GM19468 (cell line): Measurements from ENCODE around the gene EEFSEC.

Experiments used
- ATAC-seq: cut with Tn5 transposase; IDR thresholded peaks from one replicate; pipeline ENCODE4 v1.9.1; 2021; ENCODE audit warnings: mild to moderate bottlenecking, moderate library complexity, moderate number of reproducible peaks; ENCODE audit not compliant: unreplicated experiment; ENCODE audit errors: extremely low read depth

The EEFSEC gene, protein sequence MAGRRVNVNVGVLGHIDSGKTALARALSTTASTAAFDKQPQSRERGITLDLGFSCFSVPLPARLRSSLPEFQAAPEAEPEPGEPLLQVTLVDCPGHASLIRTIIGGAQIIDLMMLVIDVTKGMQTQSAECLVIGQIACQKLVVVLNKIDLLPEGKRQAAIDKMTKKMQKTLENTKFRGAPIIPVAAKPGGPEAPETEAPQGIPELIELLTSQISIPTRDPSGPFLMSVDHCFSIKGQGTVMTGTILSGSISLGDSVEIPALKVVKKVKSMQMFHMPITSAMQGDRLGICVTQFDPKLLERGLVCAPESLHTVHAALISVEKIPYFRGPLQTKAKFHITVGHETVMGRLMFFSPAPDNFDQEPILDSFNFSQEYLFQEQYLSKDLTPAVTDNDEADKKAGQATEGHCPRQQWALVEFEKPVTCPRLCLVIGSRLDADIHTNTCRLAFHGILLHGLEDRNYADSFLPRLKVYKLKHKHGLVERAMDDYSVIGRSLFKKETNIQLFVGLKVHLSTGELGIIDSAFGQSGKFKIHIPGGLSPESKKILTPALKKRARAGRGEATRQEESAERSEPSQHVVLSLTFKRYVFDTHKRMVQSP

DNA sequence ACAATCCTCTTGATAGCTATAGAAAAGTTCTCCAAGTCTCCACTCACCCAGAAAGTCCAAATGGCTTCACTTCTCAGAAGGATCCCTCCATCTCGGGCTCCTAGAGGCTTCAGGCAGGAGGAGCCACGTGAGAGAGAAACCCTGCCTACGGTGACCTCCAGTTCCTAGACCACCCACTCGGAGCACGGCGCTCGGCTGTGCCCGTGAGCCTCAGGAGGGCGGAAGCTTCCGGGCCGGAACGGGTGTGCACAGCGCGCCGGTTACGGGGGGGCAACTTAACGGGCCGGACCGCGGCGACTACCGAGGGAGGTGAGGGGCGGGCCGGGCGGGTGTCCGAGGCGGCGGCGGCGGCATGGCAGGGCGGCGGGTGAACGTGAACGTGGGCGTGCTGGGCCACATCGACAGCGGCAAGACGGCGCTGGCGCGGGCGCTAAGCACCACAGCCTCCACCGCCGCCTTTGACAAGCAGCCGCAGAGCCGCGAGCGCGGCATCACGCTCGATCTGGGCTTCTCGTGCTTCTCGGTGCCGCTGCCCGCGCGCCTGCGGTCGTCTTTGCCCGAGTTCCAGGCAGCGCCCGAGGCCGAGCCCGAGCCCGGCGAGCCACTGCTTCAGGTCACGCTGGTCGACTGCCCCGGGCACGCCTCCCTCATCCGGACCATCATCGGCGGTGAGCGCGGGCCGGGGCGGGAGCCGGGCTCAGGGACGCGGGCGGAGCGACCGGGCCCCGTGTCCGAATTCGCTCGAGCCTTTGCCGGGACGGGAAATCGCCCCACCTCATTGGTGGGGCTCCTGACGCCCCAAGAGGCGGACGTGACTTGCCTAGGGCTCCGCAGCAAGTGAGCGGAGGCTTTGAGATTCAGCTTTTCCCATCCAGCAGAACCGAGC is at the start of gene EEFSEC:
Gene EEFSEC, plus strand, starts transcription at position 326 of the 886 bp plus-strand sequence. Its CDS starts 27 bp downstream, at position 353.
- ATAC-seq, result peak; percentile 33

DNA sequence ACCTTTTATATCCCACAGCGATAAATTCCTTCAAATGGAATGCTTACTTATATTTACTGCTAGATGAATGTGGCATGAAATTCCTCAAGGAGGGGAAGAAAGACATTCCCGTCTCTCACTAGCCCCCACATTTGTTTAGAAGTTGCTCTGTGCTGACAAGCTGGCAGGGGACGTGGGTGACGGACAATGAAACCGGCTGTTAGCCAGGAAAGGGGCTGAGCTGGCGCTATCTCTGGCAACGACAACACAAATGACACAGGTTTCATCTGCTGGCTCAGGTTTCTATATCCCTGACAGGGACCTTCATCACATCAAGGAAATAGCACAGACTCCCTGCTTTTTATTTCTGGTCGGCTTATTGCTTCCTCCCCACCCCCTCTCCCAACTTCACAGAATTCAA is 45.4 kb upstream of the EEFSEC start:
- ATAC-seq, result no peak

DNA sequence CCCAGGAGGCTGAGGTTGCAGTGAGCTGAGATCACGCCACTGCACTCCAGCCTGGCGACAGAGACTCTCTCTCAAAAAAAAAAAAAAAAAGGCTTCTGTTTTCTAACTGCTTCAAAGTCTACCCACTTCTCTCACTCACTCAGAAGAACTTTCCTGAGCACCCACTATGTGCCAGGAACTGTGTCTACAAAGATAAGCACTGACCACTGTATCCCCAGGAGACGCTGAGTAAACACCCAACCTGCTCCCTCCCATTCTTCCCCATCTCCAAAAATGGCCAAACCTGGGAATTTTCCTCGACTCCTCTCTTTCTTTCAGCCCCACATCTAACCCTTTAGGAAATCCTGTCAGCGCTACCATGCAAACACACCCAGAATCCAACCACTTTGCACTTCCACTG is 42.1 kb upstream of the EEFSEC start:
- ATAC-seq, result no peak

DNA sequence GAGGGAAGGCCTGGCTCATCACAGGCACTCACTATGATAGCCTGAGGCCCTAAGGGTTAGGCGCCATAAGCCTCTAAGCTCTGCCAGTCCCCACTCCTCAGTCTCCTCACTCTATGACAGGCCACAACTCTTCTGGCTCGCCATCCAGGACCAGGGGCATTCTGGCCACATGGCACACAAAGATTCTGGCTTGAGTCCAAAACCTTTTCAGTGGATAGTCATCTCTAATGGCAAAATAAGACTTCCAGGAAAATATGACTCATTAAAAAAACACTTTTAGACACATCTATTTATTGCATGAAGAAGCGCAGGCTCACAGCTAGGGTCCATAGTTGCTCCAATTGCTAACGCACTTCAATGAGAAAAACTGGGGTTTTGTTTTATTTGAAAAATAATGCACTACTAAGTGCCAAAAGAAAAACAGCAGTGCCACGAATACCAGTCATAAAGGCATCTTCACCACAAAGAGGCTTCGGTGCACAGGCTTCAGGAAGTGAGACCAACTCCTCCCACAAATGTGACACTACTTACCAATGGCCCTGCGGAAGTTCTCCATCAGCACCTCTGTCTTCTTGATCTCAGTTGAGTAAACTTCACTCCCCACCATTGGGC is 40.8 kb upstream of the EEFSEC start:
- no peak for ATAC-seq

DNA sequence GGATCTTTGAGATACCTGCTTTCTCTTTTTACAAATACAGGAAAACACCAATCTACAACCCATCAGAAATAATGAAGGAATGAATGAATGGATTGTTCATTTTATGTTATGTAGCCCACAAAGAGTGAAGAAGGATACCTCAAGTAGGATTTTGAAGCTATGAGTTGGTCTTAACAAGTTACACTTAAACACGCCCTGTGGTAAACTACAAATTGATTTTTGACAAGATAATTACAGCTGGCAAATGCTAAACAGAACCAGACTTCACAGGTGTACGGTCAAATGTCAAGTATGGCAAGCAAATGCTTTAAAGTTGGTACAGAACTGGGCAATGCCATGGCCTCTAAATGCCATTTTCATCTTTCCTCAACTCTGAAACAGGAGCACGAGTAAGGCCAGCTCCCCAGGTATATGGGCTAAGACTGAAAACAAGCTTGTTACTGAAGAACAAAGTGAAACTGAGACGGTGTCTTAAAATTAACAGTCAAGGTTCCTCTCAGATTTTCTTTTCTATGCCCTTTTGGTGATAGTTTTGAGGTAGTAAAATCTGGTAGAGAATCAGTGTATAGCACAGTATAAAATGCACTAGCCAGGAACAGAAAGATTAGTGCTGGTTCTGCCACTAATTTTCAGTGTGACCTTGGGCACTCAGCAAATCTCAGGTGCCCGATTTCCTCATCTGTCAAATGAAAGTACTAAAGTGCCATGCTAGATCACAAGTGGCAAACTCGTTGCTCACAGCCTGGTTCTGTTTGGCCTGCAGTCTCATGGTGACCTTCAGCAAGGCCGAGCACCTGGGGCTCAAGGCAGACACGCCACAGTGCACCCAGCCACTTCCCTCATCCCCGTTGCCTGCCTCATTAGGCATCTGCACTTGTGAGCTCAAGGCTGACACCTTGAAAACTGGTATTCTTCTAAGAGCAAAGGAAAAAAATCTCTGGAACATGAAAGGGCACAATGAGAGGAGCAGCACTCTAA is 39.2 kb upstream of the EEFSEC start:
- ATAC-seq, result no peak

DNA sequence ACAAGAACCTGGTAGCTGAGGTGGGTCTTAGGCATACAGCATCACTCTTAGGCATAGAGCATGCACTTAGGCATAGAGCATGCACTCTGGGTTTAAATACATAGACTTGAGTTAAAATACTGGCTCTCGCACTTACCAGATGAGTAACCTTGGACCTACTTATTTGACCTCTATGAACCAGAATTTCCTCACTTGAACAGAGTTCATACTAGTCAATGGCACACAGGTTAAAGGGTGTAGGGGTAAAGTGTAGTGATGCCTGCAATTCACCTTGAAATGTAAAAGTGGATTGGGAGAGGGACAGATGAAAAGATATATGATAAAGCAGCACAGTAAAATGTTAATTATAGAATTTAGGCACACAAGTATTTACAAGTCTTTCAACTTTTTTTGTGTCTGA is 31.3 kb upstream of the EEFSEC start:
- no peak for ATAC-seq

DNA sequence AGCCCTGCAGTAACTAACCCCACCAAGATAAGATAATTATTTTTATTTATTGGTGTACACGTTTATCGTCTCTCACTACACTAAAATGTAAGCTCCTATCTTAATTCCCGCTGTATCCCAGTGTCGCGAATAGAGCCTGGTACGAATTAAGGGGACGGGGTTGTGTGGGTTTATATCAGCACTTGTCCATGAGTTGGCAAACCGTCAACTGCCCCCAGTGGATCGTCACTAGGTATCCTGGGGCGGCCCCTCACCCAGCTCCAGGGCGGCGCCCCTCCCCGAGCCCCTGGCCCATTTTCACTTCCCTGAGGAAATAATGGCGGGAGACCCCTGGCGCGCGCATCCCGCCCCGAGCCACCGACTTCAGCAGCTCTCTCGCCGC is 30.1 kb upstream of the EEFSEC start:
- ATAC-seq, result no peak

DNA sequence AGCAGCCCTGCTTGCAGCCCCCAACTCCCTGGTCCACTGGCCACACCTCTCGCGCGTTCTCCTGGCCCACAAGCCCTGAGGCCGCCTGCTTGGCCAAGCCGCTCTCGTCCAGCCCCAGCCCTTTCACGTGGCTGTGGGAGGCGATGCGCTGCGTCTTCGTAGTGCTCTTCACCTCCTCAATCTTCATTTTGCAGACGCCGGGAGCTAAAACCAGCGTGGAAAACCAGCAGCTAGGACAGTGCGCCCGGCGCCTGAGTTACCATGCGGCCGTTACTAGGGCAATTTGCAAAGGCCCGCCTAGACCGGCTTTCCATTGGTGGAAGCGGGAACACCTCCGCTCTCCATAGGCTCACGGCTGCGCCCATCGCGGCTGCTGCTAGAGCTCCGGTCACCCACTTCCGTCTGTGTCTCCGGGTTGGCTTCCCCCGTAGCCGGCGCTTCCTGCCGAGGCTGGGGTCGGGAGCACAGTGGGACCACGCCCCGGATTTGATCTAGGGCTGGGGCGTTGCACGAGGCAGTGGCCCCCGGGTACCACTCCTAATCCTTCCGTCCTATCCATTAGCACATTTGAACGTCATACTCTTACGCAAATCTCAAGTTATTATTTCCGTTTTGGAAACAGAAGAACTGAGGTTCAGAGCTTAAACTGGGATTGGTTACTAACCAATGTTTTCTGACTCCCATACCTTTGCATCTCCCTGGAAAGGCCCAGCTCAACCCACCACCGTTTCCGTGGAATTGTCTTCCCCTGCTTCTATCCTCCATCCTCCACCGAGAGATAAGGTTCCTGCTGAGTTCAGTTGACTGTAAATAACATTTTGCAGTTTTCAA is 29.5 kb upstream of the EEFSEC start, which contains the start of gene RUVBL1:
Gene RUVBL1, minus strand, starts transcription at position 275 of the 831 bp plus-strand sequence. Its CDS starts 88 bp downstream, at position 187.
- peak; percentile 93 for ATAC-seq

DNA sequence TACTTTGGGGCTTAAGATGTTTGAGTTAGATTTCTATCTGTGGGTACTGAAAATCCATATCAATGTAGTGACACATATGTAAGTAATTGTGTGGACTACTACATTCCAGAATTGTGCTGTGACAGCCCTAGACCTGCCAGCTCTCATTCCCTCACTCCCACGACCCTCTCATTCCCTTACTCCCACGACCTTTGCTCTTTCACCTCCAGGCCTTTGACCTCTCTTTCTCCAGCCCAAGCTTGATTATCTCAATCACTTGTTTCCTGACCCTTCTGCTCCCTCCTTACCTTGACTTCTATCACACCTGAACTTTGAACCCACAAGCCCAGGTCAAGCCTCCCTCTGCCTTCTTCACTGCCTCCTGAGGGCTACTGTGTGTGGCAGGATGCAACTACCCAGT is 26.0 kb upstream of the EEFSEC start:
- ATAC-seq, result no peak

DNA sequence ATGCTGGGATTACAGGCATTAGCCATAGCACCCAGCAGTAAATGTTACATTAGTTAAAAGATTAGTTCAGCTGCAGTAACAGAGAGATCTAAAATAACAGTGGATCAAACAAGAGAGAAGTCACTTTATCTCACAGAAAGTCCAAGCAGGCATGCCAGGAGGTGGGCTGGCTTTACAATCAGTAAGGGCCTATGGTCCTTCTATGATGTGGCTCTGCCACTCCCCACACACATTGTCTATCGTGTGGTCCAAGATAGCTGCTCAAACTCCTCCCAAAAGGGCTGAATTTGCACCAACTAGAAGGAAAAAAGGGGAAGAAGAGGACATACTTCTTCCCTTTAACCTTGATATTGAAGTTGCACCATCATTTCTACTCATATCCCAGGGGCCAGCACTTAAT is 25.0 kb upstream of the EEFSEC start:
- ATAC-seq, result no peak

DNA sequence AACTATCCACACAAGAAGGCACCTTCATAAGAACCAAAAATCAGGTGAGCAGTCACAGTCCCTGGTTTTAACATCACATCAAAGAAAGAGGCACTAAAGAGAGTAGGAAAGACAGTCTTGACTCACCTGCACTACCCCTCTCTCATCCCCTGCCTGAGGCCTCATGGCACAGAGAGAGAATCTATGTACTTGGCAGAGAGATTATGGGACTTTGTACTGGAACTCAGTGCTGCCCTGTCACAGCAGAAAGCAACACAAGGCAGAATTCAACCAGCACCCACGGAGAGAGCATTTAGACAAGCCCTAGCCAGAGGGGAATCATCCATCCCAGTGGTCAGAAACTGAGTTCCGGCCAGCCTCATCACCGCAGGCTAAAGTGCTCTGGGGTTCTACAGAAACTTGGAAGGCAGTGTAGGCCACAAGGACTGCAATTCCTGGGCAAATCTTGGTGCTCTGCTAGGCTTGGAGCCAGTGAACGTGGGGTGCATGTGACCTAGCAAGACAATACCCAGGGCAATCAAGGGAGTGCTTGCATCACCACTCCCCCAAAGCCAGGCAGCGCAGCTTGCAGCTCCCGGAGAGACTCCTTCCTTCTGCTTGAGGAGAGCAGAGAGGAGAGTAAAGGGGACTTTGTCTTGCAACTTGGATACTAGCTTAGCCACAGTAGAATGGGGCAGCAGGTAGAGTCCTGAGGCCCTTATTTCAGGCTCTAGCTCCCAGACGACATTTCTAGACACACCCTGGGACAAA is 21.2 kb upstream of the EEFSEC start:
- no peak for ATAC-seq

DNA sequence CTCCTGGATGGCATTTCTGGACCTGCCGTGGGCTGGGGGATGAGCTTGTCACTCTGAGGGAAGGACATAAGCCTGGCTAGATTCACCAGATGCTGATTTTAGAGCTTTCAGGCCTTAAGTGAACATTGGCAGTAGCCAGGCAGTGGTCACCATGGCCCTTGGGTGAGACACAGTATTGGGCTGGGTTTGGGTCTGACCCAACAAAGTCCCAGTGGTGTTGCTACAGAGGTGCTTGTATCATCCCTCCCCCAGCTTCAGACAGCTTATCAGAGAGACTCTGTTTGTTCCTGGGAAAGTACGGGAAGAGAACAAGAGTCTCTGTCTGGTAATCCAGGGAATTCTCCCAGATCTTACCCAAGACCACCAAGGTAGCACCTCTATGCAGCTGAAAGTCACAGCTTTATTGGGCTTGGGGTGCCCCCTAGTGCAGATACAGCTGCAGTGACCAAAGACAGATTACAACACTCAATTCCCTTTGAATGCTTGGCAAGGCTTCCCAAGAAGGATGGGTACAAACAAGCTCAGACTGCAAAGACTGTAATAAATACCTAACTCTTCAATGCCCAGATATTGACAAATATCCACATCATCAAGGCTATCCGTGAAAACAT is 19.9 kb upstream of the EEFSEC start:
- no peak for ATAC-seq

DNA sequence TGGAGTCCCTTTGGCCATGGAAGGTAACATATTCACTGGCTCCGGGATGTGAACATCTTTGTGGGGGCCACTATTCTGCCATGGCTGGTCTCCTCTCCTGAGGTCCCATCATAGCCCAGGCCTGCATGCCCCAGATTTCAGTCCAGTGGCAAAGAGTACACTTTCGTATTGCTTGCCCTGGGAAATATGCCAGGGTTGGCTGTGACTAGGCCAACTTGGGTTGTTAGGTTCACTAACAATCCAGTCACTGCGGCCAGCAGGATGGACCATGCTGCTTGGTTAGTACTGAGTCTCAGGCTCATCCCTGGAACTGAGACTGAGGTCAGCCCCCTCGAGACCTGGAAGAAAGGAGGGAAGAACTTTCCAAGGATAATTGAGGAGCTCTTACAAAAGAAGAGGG is 9.8 kb upstream of the EEFSEC start:
- ATAC-seq, result no peak

DNA sequence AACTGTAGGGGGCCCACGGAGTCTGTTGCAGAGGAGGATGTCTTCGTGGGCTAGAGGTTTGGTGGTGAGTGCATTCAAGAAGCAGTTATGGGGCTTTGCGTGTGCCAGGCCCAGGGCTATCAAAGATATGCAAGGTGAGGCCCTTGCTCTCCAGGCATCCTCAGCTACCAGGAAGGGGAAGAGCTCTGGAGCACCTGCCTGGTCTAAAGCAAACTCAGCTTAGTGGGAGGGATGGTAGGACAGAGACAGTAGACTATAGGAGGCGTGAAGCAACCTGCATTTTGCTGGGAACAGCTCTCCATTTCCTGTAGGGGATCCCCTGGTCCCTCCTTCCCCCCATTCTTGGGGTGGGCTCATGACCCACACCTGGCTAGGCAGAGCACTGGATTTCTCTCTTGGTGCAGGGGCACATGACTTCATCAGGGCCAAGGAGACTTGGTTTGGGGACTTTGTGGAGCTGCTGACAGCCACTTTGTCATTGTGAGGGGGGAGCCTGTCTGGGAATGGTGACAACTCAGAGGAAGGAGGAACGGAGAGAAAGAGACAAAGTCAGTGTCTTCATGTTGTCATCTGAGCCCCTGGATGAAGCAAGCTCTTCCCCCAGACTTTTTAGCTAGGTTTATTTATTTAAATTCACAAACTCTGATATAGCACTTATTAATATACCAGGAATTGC is 8.6 kb upstream of the EEFSEC start:
- ATAC-seq, result no peak

DNA sequence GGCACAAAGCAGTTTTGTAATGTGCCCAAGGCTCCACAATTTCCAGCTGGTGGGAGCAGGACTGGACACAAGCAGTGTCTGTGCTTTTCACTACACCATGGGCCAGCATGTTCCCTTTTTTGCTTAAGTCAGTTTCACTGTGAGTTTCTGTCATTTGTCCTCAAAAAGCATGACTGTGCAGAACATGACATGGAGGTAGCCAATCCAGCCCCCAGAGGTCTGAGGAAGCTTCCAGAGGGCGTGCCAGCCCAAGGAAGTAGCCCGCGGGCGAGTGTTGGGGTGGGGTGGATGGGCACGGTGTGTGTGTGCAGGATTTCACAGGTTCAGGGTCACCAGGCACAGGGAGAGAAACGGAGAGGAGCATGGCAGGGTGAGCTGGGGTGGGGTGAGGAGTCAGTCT is 8.0 kb upstream of the EEFSEC start:
- no peak for ATAC-seq

DNA sequence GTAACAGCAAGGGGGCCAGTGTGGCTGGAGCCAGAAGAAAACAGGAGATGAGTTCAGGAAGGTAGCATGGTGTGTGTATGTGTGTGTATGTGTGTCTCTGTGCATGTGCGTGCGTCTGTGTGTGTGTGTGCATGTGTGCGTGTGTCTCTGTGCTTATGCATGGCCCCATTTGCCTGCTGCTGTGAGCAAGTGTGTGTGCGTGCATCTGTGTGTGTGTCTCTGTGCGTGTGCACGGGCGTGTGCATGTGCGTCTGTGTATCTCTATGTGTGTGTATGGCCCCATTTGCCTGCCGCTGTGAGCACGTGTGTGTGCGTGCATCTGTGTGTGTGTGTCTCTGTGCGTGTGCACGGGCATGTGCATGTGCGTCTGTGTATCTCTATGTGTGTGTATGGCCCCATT is 7.1 kb upstream of the EEFSEC start:
- ATAC-seq, result no peak

DNA sequence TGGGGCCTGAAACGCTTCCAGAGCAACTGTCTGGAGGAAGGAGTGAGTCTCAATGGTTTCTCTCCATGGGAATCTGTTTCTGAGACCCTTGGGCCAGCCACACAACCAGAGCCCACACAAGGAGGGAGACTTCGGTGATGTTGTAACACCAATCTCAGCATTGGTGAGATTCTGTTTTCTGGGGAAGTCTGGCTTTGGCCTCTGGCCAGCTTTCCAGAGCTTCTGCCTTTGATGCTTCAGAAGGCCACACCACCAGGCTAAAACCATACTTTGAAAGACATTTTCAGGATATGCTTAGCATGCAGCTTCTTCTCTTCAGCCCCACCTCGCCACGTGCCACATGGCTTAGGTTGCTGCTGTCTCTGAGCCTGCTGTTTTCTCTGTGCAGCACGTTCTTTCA is 3.6 kb upstream of the EEFSEC start:
- no peak for ATAC-seq
